Smooth muscle cell (in vitro differentiated cells): ENCODE data around the gene APOA4. TPM values are rescaled to one million over a fixed set of nuclear protein-coding genes. Genes with fewer than 3 reads are reported as not detected.

Experiments
- DNase-seq: peaks from one replicate; lab custom pipeline; 2025; ENCODE audit not compliant: unreplicated experiment; lab: John Stamatoyannopoulos, UW
- H2AFZ ChIP-seq: fragments of 200-600 bp; sonication (generic); 2 replicates; pipeline ENCODE4 v1.6.0; 2016; ENCODE audit warnings: antibody characterized with exemption, low read depth, mild to moderate bottlenecking
- H3F3A ChIP-seq: fragments of 200-600 bp; sonication (generic); 2 replicates; pipeline ENCODE4 v1.6.0; 2017; ENCODE audit warnings: antibody characterized with exemption, low read depth
- H3K27ac ChIP-seq: fragments of 200-600 bp; sonication (generic); 2 replicates; pipeline ENCODE4 v1.5.1; 2016; ENCODE audit warnings: low read depth, mild to moderate bottlenecking
- H3K27me3 ChIP-seq: fragments of 200-600 bp; sonication (generic); 2 replicates; pipeline ENCODE4 v1.6.1; 2016; ENCODE audit warnings: low read depth, mild to moderate bottlenecking
- H3K36me3 ChIP-seq: fragments of 200-600 bp; sonication (generic); 2 replicates; pipeline ENCODE4 v1.5.1; 2016; ENCODE audit warnings: low read depth
- H3K4me1 ChIP-seq: fragments of 200-600 bp; sonication (generic); 2 replicates; pipeline ENCODE4 v1.5.1; 2016; ENCODE audit warnings: low read depth
- H3K4me2 ChIP-seq: fragments of 200-600 bp; sonication (generic); 2 replicates; pipeline ENCODE4 v1.6.0; 2016; ENCODE audit warnings: mild to moderate bottlenecking
- H3K4me3 ChIP-seq: fragments of 200-600 bp; sonication (generic); 2 replicates; pipeline ENCODE4 v1.5.1; 2016; ENCODE audit warnings: mild to moderate bottlenecking
- H3K79me2 ChIP-seq: fragments of 200-600 bp; sonication (generic); 2 replicates; pipeline ENCODE4 v1.6.0; 2016; ENCODE audit warnings: low read depth, mild to moderate bottlenecking
- H3K9ac ChIP-seq: fragments of 200-600 bp; sonication (generic); 2 replicates; pipeline ENCODE4 v1.6.0; 2016; ENCODE audit warnings: low read depth
- H3K9me3 ChIP-seq: fragments of 200-600 bp; sonication (generic); replicated peaks from 2 replicates; pipeline ENCODE4 v1.5.1; 2016; ENCODE audit warnings: low read depth
- H4K20me1 ChIP-seq: fragments of 200-600 bp; sonication (generic); 2 replicates; pipeline ENCODE4 v1.6.0; 2016; ENCODE audit warnings: low read depth
- WGBS: methylation state at CpG from one replicate; pipeline ENCODE4 v1.1.7; 2016; ENCODE audit warnings: low lambda C conversion rate; 5-methylcytosine and 5-hydroxymethylcytosine counted together
- polyA plus RNA-seq: library from polyadenylated mRNA; unstranded; fragments of >200 nt; fragmentation: Nextera tagmentation; extraction: Ambion mirVana; gene quantifications from 2 replicates; pipeline ENCODE4 v1.2.1, GENCODE V29; 2016
- total RNA-seq: library from RNA; depleted of rRNA; stranded (reverse); fragments of >200 nt; gene quantifications from 2 replicates; pipeline ENCODE4 v1.2.3, GENCODE V29; 2014
- TF ChIP-seq, protein P1 (sequence below): fragments of 200-600 bp; sonication (generic); IDR thresholded peaks from 2 replicates; pipeline ENCODE4 v1.5.1; 2017; ENCODE audit warnings: borderline replicate concordance, mild to moderate bottlenecking, antibody characterized with exemption; ENCODE audit not compliant: insufficient read depth, poor library complexity, severe bottlenecking

The APOA4 gene
- total and polyA plus RNA-seq, 2 experiments from 2014 or later = 0.15 TPM; not detected in 1

DNA sequence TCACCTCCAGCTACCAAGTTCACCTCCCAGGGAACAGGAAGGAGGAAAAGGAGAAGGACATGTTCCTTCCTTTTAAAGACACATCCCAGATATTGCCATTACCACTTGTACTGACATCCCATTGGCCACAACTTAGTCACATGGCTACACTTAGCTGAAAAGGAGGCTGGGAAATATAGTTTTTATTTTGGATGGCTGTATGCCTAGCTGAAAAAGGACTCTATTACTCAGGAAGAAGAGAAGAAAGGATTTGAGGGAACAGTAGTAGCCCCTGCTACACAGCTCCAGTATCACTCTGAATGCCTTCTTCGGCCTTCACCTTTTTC lies 29.4 kb downstream of the APOA4 start:
- Histone ChIP-seq H3K4me3 (no peak overlapping the region), H3K9ac (no peak overlapping the region), H3K27ac (no peak overlapping the region), H3K4me2 (no peak overlapping the region), H3K27me3 (no peaks in the 10 kb centered on the region), H3K4me1 (no peaks in the 10 kb centered on the region), H3K9me3 (no peaks in the 10 kb centered on the region), H3F3A (no peaks in the 10 kb centered on the region), H3K36me3 (no peaks in the 10 kb centered on the region), H3K79me2 (no peaks in the 10 kb centered on the region), H2AFZ (no peak overlapping the region), H4K20me1 (no peaks in the 10 kb centered on the region)
- 93% methylated on average over 1 of the region's 1 CpG for WGBS
- DNase-seq = no peak
- TF ChIP-seq, protein P1, sequence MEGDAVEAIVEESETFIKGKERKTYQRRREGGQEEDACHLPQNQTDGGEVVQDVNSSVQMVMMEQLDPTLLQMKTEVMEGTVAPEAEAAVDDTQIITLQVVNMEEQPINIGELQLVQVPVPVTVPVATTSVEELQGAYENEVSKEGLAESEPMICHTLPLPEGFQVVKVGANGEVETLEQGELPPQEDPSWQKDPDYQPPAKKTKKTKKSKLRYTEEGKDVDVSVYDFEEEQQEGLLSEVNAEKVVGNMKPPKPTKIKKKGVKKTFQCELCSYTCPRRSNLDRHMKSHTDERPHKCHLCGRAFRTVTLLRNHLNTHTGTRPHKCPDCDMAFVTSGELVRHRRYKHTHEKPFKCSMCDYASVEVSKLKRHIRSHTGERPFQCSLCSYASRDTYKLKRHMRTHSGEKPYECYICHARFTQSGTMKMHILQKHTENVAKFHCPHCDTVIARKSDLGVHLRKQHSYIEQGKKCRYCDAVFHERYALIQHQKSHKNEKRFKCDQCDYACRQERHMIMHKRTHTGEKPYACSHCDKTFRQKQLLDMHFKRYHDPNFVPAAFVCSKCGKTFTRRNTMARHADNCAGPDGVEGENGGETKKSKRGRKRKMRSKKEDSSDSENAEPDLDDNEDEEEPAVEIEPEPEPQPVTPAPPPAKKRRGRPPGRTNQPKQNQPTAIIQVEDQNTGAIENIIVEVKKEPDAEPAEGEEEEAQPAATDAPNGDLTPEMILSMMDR = no peak

DNA sequence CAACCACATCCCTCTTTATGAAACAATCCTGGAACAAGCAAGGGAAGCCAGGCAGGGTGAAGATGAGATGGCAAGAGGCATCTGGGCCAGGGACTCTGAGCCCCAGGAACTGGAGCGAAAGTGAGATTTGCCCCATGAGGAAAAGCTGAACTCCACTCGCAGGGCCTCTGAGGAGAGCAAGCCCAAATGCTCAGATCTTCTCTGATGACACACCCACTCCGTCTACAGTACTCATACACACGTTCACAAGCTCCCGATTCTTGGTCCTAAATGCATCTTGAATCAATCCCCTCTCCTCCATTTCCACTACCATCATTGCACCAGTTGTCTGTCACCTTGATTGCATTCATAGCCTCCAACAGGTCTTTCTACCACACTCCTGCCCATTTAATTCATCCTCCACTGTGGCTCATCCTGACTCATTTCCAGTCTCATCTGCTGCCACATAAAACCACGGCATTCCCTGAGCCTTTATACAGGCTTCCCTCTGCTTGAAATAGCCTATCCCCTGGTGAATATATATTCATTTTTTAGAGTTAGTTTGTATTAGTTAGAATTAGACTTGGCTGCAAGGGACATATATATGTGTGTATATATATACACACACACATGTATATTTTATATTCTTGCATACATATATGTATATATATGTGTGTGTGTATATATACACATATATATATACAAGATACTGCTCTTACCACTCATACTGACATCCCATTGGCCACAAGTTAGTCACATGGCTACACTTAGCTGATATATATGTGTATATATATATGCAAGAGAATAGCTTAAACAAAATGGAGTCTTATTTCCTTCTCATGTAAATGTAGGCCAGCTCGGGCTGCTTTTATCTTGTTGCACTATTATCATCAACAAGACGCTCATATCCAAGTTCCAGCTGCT lies 30.0 kb downstream of the APOA4 start:
- Histone ChIP-seq H3K9me3 (no peaks in the 10 kb centered on the region), H3K4me2 (no peak overlapping the region), H3F3A (no peaks in the 10 kb centered on the region), H3K4me1 (peaks cover 5% of the 10 kb centered on the region), H4K20me1 (no peaks in the 10 kb centered on the region), H3K4me3 (no peak overlapping the region), H3K79me2 (no peaks in the 10 kb centered on the region), H2AFZ (no peak overlapping the region), H3K27ac (no peak overlapping the region), H3K27me3 (no peaks in the 10 kb centered on the region), H3K9ac (no peak overlapping the region), H3K36me3 (no peaks in the 10 kb centered on the region)
- WGBS = 82% methylated on average over 8 of the region's 8 CpGs
- DNase-seq = no peak
- TF ChIP-seq, protein P1 = no peak

DNA sequence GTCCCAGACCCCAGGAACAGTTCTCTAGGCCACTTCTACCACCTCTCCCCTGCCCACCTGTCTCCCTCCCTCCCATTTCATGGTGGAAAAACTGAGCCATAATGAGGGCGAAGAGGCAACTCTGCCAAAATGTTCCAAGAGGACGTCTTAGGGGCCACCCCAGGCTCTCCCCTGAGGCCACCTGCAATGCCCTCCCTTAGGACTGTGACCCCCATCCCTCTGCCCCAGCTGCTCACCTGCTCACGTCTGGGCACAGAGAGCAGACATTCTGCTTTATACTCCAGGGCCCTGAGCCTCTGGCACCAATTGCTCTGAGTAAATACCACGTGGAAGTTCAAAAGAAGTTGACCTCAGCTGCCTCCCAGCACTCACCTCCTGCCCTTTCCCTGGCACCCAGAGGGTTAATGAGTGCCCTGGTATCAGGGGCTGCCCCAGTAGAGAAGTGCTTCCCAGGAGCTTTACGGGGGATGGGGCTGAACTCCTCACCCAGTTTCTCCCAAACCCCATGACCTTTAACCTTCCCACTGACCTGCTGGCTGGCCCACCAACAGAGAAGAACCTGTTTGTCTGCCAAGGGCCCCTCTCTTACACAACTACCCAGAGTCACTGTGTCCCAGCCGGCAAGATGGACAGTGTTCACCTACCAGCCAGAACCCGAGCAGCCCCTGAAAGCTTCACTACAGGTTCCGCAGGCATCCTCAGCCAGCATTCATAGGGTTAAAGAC lies 30.8 kb downstream of the APOA4 start:
- WGBS = 82% methylated on average over 8 of the region's 8 CpGs
- Histone ChIP-seq H3K9me3 (no peaks in the 10 kb centered on the region), H4K20me1 (no peaks in the 10 kb centered on the region), H3K4me1 (peaks cover 5% of the 10 kb centered on the region), H3K27me3 (no peaks in the 10 kb centered on the region), H3K36me3 (no peaks in the 10 kb centered on the region), H3F3A (no peaks in the 10 kb centered on the region), H3K27ac (no peak overlapping the region), H3K4me3 (no peak overlapping the region), H3K4me2 (no peak overlapping the region), H3K79me2 (peaks cover 1% of the 10 kb centered on the region), H2AFZ (no peak overlapping the region), H3K9ac (no peak overlapping the region)
- DNase-seq = no peak
- TF ChIP-seq, protein P1 = no peak
